Measurements from ENCODE around the gene LIN7B. TPM values are rescaled to one million over a fixed set of nuclear protein-coding genes. Genes with fewer than 3 reads are reported as not detected.

The LIN7B gene
- total and polyA plus RNA-seq, 9 of the 15 experiments (the other 6 are each of a cell fraction or from before 2014, with no cell fraction given), result 0.89 to 15.7 (median 4.0) TPM

GRCh38 chr19:49114630-49115363, 627 bp downstream of the LIN7B start (continued):
- no peak for TF ChIP-seq NFE2L1 (tag; IDR thresholded peaks at IDR 0.05; ENCODE audit: borderline replicate concordance, low read depth)
- no peak for TF ChIP-seq ZNF655 (CRISPR knock-in tag; IDR thresholded peaks at IDR 0.05)
- TF ChIP-seq STAT5A (IDR thresholded peaks at IDR 0.05; ENCODE audit: borderline replicate concordance, low read length), result no peak
- TF ChIP-seq, protein P1, sequence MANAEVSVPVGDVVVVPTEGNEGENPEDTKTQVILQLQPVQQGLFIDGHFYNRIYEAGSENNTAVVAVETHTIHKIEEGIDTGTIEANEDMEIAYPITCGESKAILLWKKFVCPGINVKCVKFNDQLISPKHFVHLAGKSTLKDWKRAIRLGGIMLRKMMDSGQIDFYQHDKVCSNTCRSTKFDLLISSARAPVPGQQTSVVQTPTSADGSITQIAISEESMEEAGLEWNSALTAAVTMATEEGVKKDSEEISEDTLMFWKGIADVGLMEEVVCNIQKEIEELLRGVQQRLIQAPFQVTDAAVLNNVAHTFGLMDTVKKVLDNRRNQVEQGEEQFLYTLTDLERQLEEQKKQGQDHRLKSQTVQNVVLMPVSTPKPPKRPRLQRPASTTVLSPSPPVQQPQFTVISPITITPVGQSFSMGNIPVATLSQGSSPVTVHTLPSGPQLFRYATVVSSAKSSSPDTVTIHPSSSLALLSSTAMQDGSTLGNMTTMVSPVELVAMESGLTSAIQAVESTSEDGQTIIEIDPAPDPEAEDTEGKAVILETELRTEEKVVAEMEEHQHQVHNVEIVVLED (CRISPR knock-in tag; IDR thresholded peaks at IDR 0.05), result 0 out of 2 replicates have a peak, but pooled peaks have one; percentile 40
- no peak for TF ChIP-seq PCBP2 (IDR thresholded peaks at IDR 0.05; ENCODE audit: low read depth, low read length, poor library complexity, severe bottlenecking)
- TF ChIP-seq ZNF232 (CRISPR knock-in tag; IDR thresholded peaks at IDR 0.05), result no peak
- TF ChIP-seq PHB (CRISPR knock-in tag; IDR thresholded peaks at IDR 0.05), result no peak
- no peak for TF ChIP-seq PTBP1 (IDR thresholded peaks at IDR 0.05; ENCODE audit: low read depth, low read length)
- TF ChIP-seq SNAPC5 (CRISPR knock-in tag; IDR thresholded peaks at IDR 0.05), result no peak
- no peak for TF ChIP-seq KLF13 (tag; IDR thresholded peaks at IDR 0.05; ENCODE audit: borderline replicate concordance, low read depth)
- no peak for TF ChIP-seq USF2 (CRISPR knock-in tag; IDR thresholded peaks at IDR 0.05)
- no peak for TF ChIP-seq ZNF347 (CRISPR knock-in tag; IDR thresholded peaks at IDR 0.05; ENCODE audit: low read depth)
- TF ChIP-seq, protein P2, sequence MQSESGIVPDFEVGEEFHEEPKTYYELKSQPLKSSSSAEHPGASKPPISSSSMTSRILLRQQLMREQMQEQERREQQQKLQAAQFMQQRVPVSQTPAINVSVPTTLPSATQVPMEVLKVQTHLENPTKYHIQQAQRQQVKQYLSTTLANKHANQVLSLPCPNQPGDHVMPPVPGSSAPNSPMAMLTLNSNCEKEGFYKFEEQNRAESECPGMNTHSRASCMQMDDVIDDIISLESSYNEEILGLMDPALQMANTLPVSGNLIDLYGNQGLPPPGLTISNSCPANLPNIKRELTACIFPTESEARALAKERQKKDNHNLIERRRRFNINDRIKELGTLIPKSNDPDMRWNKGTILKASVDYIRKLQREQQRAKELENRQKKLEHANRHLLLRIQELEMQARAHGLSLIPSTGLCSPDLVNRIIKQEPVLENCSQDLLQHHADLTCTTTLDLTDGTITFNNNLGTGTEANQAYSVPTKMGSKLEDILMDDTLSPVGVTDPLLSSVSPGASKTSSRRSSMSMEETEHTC (IDR thresholded peaks at IDR 0.05), result no peak
- no peak for TF ChIP-seq RAD21 (CRISPR knock-in tag; conservative IDR thresholded peaks at IDR 0.05 in 1 of 2, IDR thresholded peaks at IDR 0.05 in 1 of 2)
- TF ChIP-seq, protein P3, sequence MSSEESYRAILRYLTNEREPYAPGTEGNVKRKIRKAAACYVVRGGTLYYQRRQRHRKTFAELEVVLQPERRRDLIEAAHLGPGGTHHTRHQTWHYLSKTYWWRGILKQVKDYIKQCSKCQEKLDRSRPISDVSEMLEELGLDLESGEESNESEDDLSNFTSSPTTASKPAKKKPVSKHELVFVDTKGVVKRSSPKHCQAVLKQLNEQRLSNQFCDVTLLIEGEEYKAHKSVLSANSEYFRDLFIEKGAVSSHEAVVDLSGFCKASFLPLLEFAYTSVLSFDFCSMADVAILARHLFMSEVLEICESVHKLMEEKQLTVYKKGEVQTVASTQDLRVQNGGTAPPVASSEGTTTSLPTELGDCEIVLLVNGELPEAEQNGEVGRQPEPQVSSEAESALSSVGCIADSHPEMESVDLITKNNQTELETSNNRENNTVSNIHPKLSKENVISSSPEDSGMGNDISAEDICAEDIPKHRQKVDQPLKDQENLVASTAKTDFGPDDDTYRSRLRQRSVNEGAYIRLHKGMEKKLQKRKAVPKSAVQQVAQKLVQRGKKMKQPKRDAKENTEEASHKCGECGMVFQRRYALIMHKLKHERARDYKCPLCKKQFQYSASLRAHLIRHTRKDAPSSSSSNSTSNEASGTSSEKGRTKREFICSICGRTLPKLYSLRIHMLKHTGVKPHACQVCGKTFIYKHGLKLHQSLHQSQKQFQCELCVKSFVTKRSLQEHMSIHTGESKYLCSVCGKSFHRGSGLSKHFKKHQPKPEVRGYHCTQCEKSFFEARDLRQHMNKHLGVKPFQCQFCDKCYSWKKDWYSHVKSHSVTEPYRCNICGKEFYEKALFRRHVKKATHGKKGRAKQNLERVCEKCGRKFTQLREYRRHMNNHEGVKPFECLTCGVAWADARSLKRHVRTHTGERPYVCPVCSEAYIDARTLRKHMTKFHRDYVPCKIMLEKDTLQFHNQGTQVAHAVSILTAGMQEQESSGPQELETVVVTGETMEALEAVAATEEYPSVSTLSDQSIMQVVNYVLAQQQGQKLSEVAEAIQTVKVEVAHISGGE (CRISPR knock-in tag; IDR thresholded peaks at IDR 0.05), result no peak
